Smooth muscle cell (in vitro differentiated cells): Measurements from ENCODE around the gene OR2C3. TPM values are rescaled to one million over a fixed set of nuclear protein-coding genes. Genes with fewer than 3 reads are reported as not detected.

Source experiments
- DNase-seq: peaks from one replicate; lab custom pipeline; 2025; ENCODE audit not compliant: unreplicated experiment; lab: John Stamatoyannopoulos, UW
- H2AFZ ChIP-seq: fragments of 200-600 bp; sonication (generic); 2 replicates; pipeline ENCODE4 v1.6.0; 2016; ENCODE audit warnings: antibody characterized with exemption, low read depth, mild to moderate bottlenecking
- H3F3A ChIP-seq: fragments of 200-600 bp; sonication (generic); 2 replicates; pipeline ENCODE4 v1.6.0; 2017; ENCODE audit warnings: antibody characterized with exemption, low read depth
- H3K27ac ChIP-seq: fragments of 200-600 bp; sonication (generic); 2 replicates; pipeline ENCODE4 v1.5.1; 2016; ENCODE audit warnings: low read depth, mild to moderate bottlenecking
- H3K27me3 ChIP-seq: fragments of 200-600 bp; sonication (generic); 2 replicates; pipeline ENCODE4 v1.6.1; 2016; ENCODE audit warnings: low read depth, mild to moderate bottlenecking
- H3K36me3 ChIP-seq: fragments of 200-600 bp; sonication (generic); 2 replicates; pipeline ENCODE4 v1.5.1; 2016; ENCODE audit warnings: low read depth
- H3K4me1 ChIP-seq: fragments of 200-600 bp; sonication (generic); 2 replicates; pipeline ENCODE4 v1.5.1; 2016; ENCODE audit warnings: low read depth
- H3K4me2 ChIP-seq: fragments of 200-600 bp; sonication (generic); 2 replicates; pipeline ENCODE4 v1.6.0; 2016; ENCODE audit warnings: mild to moderate bottlenecking
- H3K4me3 ChIP-seq: fragments of 200-600 bp; sonication (generic); 2 replicates; pipeline ENCODE4 v1.5.1; 2016; ENCODE audit warnings: mild to moderate bottlenecking
- H3K79me2 ChIP-seq: fragments of 200-600 bp; sonication (generic); 2 replicates; pipeline ENCODE4 v1.6.0; 2016; ENCODE audit warnings: low read depth, mild to moderate bottlenecking
- H3K9ac ChIP-seq: fragments of 200-600 bp; sonication (generic); 2 replicates; pipeline ENCODE4 v1.6.0; 2016; ENCODE audit warnings: low read depth
- H3K9me3 ChIP-seq: fragments of 200-600 bp; sonication (generic); replicated peaks from 2 replicates; pipeline ENCODE4 v1.5.1; 2016; ENCODE audit warnings: low read depth
- H4K20me1 ChIP-seq: fragments of 200-600 bp; sonication (generic); 2 replicates; pipeline ENCODE4 v1.6.0; 2016; ENCODE audit warnings: low read depth
- WGBS: methylation state at CpG from one replicate; pipeline ENCODE4 v1.1.7; 2016; ENCODE audit warnings: low lambda C conversion rate; 5-methylcytosine and 5-hydroxymethylcytosine counted together
- polyA plus RNA-seq: library from polyadenylated mRNA; unstranded; fragments of >200 nt; fragmentation: Nextera tagmentation; extraction: Ambion mirVana; gene quantifications from 2 replicates; pipeline ENCODE4 v1.2.1, GENCODE V29; 2016
- total RNA-seq: library from RNA; depleted of rRNA; stranded (reverse); fragments of >200 nt; gene quantifications from 2 replicates; pipeline ENCODE4 v1.2.3, GENCODE V29; 2014
- TF ChIP-seq, protein P1 (sequence below): fragments of 200-600 bp; sonication (generic); IDR thresholded peaks from 2 replicates; pipeline ENCODE4 v1.5.1; 2017; ENCODE audit warnings: borderline replicate concordance, mild to moderate bottlenecking, antibody characterized with exemption; ENCODE audit not compliant: insufficient read depth, poor library complexity, severe bottlenecking

The OR2C3 gene
- total and polyA plus RNA-seq, 2 experiments from 2014 or later, result not detected

DNA sequence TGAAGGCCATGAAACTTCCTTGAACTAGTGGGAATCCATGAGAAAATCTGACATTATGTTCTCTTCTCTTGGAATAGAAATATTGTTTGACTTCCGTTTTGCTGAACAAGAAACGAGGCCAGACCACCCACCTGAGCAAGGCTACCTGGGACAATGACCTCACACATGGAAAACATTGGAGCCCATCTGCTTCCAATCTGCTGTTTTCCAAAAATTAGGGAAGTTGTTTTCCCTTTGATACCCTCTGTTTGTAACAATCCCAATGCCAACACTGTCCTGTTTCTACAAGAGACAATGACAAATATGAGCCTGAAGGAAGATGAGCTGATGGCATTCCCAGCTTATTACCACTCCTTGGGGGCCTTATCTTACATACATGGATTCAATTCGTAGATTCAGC is 29.4 kb downstream of the OR2C3 start:
- Histone ChIP-seq H3K9ac (no peak overlapping the region), H3K79me2 (no peaks in the 10 kb centered on the region), H4K20me1 (no peaks in the 10 kb centered on the region), H3K4me3 (no peak overlapping the region), H2AFZ (no peak overlapping the region), H3K36me3 (no peaks in the 10 kb centered on the region), H3K27me3 (no peaks in the 10 kb centered on the region), H3K4me1 (no peaks in the 10 kb centered on the region), H3K4me2 (no peak overlapping the region), H3K27ac (no peak overlapping the region), H3F3A (no peaks in the 10 kb centered on the region), H3K9me3 (no peaks in the 10 kb centered on the region)
- WGBS, result 50% methylated on average over 3 of the region's 3 CpGs
- TF ChIP-seq, protein P1, sequence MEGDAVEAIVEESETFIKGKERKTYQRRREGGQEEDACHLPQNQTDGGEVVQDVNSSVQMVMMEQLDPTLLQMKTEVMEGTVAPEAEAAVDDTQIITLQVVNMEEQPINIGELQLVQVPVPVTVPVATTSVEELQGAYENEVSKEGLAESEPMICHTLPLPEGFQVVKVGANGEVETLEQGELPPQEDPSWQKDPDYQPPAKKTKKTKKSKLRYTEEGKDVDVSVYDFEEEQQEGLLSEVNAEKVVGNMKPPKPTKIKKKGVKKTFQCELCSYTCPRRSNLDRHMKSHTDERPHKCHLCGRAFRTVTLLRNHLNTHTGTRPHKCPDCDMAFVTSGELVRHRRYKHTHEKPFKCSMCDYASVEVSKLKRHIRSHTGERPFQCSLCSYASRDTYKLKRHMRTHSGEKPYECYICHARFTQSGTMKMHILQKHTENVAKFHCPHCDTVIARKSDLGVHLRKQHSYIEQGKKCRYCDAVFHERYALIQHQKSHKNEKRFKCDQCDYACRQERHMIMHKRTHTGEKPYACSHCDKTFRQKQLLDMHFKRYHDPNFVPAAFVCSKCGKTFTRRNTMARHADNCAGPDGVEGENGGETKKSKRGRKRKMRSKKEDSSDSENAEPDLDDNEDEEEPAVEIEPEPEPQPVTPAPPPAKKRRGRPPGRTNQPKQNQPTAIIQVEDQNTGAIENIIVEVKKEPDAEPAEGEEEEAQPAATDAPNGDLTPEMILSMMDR, result no peak
- no peak for DNase-seq

DNA sequence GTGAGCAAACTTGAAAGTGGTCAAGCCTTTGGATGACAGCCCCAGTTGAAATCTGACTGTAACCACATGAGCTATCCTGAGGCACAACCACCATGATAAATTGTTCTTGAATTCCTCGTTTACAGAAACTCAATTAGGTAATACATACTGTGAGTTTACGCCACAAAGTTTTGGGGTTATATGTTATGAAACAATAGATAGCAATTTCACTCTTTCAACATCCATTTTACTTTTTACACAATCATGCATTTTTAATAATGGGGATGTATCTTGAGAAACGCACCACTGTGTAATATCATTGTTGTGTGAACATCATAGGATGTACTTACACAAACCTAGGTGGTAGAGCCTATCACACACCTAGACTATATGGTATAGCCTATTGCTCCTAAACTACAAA is 35.4 kb downstream of the OR2C3 start:
- no peak for DNase-seq
- Histone ChIP-seq H4K20me1 (no peaks in the 10 kb centered on the region), H3K9ac (no peak overlapping the region), H3K4me3 (no peak overlapping the region), H2AFZ (no peak overlapping the region), H3F3A (no peaks in the 10 kb centered on the region), H3K79me2 (no peaks in the 10 kb centered on the region), H3K27me3 (no peaks in the 10 kb centered on the region), H3K9me3 (no peaks in the 10 kb centered on the region), H3K4me1 (peaks cover 6% of the 10 kb centered on the region), H3K4me2 (no peak overlapping the region), H3K36me3 (no peaks in the 10 kb centered on the region), H3K27ac (no peak overlapping the region)
- TF ChIP-seq, protein P1, result no peak
- WGBS, result 92% methylated on average over 3 of the region's 3 CpGs

DNA sequence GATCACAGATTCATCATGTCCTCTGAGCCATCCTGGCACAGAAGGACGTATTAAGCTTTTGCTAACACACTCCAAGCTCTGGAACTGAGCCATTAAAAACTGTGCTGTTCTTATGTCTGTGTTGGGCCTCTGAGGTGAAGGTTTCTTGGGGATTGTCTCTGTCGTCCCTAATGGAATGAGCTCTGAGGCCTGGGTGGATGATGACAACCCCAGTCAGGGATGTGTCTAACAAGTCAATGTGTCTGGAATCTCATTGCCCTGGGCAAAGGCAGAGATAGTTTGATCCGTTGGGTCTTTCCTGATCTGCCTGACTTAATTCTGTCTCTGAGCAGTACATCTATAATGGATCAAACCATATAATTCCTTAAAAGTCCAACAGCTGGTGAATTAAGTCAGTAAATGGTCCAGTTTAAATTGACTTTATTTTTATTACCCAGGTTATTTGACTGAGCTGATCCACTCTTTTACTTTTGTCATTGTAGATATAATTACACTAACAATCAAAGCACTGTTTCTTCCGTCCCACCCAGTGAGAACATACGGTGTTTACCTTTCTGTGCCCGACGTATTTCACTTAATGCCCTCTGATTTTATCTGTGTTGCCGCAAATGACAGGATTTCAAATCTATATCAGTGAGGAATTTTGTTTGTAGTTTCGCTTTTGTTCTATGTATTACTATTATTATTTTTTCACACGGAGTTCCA is 39.5 kb downstream of the OR2C3 start:
- Histone ChIP-seq H3K36me3 (no peaks in the 10 kb centered on the region), H2AFZ (peak overlapping the region; percentile 3), H3K27ac (peak overlapping the region; percentile 65), H3F3A (no peaks in the 10 kb centered on the region), H3K9ac (no peak overlapping the region), H3K9me3 (no peaks in the 10 kb centered on the region), H3K27me3 (no peaks in the 10 kb centered on the region), H4K20me1 (no peaks in the 10 kb centered on the region), H3K79me2 (no peaks in the 10 kb centered on the region), H3K4me1 (peaks cover 12% of the 10 kb centered on the region), H3K4me3 (no peak overlapping the region), H3K4me2 (peak overlapping the region; percentile 13)
- 63% methylated on average over 10 of the region's 10 CpGs for WGBS
- no peak for DNase-seq
- TF ChIP-seq, protein P1, result no peak

DNA sequence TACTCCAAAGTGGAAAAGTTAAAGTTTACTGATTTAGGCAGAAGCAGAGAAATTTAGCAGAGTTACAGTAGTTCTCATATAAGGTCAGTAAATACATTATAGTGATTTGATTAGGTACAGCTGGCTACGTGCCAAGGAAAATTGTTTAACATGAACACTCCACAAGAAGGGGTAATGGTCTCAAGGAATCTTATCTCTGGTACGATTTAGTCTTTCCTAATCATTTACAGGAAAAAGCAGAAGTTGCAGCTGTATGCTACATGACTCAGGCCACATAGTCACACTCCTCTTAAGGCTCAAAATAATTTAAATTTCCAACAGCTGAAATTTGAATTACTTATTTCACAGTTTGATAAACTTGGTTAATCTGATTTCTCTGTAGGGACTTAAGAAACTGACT is 41.5 kb downstream of the OR2C3 start:
- 30% methylated on average over 2 of the region's 2 CpGs for WGBS
- Histone ChIP-seq H3K9ac (no peak overlapping the region), H3F3A (no peaks in the 10 kb centered on the region), H3K4me3 (no peak overlapping the region), H4K20me1 (no peaks in the 10 kb centered on the region), H2AFZ (peak overlapping the region; percentile 22), H3K27ac (peak overlapping the region; percentile 3), H3K36me3 (no peaks in the 10 kb centered on the region), H3K27me3 (no peaks in the 10 kb centered on the region), H3K79me2 (no peaks in the 10 kb centered on the region), H3K4me1 (peaks cover 12% of the 10 kb centered on the region), H3K4me2 (peak overlapping the region; percentile 70), H3K9me3 (no peaks in the 10 kb centered on the region)
- no peak for DNase-seq
- TF ChIP-seq, protein P1, result no peak
